Activated CD8-positive, alpha-beta memory T cell treated with anti-CD3 and anti-CD28 coated beads for 36 hours (primary cell): ENCODE measurements around the gene CTDSP2. TPM values are rescaled to one million over a fixed set of nuclear protein-coding genes. Genes with fewer than 3 reads are reported as not detected.
"Not testable (repeated sequence)": the region's sequence is repeated elsewhere in the genome, so short reads cannot be mapped to it uniquely, and the experiment has no call there.

ENCODE experiments used
- CTCF ChIA-PET: fragments of 350-600 bp; sonication (Branson Sonifier 250); formaldehyde crosslinking; loops from one replicate; lab custom pipeline; 2021; ENCODE audit warnings: antibody characterized with exemption; lab: Charles Lee
- POLR2A ChIA-PET: fragments of 350-600 bp; sonication (Branson Sonifier 250); formaldehyde crosslinking; loops from one replicate; lab custom pipeline; 2021; ENCODE audit warnings: antibody characterized with exemption; lab: Charles Lee
- total RNA-seq, 2 experiments: library from RNA; stranded (reverse); gene quantifications; one replicate each; pipeline ENCODE4 v1.2.3, GENCODE V29; 2021

The CTDSP2 gene
- total RNA-seq, 2 experiments from 2014 or later, result 66.1 to 68.7 TPM

DNA sequence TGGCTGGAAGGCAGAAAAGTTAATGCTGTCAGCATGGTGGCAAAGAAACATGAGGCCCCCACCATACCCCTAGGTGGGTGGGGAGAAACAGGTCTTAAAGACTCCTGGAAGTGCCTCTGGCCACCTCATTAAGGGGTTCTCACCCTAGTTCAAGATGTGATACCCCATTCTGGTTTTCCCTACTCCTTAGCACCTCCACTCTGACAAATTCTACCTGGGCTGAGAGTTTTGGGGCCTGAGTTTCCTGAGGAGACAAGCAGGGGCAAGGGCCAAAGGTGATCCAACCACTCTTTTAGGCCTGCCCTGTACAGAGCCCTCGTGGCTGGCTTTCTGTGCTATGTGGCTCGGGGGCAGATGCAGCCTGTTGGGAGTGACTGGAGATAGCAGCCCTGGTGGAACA is 20.1 kb downstream of the CTDSP2 start:
- ChIA-PET CTCF (no interaction called here), POLR2A (no interaction called here)

DNA sequence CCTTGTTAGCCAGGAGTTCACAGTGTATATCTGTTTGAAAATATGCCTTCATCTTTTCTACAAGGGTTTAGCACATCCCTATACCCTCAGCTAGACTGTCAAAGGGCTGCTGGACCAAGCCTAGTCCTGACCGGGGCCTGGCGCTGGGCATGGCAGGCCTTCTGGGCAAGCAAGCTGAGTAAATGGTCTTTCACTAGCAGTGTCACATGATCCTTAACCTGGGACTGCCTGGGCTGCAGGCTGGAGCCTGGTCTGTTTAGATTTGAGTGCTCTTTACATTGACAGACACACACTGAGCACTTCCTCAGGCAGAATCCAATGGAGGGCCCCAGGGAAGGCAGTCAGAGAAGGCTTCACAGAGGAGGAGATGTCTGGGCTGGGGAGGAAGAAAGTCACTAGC is 21.1 kb downstream of the CTDSP2 start:
- ChIA-PET CTCF (interaction anchor here (0.8 to 1.3 kb wide), 2 partner anchors 8 to 79 kb away, joined by 3 to 6 read pairs; no protein-coding TSS in a partner anchor), POLR2A (interaction anchor here (0.6 kb wide), 1 partner anchor 11 kb away, joined by 3 read pairs; no protein-coding TSS in a partner anchor)

DNA sequence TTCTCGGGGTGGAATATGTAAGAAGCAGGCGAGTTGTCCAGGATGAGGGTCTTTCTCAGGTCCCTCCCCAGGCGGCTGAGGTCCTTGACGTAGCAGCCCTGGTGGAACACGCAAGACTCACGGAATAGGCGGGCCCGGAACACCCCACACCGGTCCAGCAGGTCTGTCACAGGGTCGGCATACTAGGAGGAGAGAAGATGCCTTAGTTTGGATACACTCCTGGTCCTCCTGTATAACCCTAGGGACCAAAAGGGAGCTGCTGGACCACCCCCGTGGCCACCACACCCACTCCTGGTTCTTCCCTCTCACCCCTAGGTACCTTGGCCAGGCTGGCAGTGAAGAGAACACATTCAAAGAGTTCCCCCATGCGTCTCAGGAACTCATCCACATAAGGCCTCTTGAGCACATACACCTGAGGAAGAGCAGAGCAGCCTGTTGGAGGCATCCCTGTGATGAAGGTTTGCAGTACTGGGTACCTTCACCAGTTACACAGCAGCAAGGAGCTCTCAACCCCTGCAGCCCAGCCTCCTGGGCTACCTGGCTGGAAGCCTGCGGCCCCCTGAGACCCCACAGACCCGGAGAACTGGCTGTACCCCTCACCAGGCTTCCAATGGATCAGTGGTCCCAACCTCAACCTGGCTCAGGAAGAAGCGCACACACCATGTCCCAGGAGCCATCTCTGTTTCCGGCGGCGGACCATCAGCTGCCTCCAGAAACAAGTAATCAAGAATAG is 22.5 kb downstream of the CTDSP2 start:
- POLR2A ChIA-PET, result no interaction called here
- CTCF ChIA-PET, result no interaction called here

DNA sequence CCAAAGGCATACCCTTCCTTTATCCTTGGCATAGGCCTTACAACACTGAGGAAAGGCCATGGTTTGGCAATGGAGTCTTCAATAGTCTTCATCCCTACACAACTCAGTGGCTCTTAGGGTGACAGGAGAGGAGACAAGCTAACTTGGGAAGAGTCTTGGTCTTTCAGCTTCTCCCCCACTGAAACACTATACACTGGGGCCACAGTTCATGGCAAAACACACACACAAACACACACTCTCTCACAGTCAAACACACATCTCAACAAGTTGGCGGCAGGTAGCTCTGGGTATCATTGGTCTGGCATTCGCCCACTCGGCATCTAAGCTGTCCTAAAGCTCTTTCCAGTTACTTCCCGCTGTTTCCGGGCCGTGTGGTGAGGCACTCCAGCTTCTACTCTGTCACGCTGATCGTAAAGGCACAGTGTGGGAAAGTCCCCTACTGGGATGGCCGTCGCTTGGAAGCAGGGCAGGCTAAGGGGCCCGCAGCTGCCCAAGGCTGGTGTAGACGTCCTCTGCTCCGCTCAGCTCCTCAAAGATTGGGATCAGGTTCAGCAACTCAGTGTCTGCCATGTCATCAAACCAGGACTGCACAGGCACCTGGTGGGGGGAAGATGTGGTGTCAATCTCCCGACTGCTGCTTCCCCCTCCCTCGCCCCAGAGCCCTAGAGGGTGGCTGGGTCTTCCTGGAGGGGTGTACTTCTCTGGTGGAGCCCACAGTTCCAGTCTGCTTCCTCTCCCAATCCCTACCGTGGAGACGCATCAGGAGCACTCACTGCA is 23.2 kb downstream of the CTDSP2 start:
- ChIA-PET POLR2A (interaction anchor here (0.6 kb wide), 1 partner anchor 155 kb away, joined by 3 read pairs; no protein-coding TSS in a partner anchor), CTCF (no interaction called here)

- ChIA-PET CTCF (no interaction called here), POLR2A (interaction anchor here (0.6 kb wide), 1 partner anchor 155 kb away, joined by 3 read pairs; no protein-coding TSS in a partner anchor)
These were observed 24.0 kb downstream of the CTDSP2 start for GRCh38 chr12:57822392-57823130.

DNA sequence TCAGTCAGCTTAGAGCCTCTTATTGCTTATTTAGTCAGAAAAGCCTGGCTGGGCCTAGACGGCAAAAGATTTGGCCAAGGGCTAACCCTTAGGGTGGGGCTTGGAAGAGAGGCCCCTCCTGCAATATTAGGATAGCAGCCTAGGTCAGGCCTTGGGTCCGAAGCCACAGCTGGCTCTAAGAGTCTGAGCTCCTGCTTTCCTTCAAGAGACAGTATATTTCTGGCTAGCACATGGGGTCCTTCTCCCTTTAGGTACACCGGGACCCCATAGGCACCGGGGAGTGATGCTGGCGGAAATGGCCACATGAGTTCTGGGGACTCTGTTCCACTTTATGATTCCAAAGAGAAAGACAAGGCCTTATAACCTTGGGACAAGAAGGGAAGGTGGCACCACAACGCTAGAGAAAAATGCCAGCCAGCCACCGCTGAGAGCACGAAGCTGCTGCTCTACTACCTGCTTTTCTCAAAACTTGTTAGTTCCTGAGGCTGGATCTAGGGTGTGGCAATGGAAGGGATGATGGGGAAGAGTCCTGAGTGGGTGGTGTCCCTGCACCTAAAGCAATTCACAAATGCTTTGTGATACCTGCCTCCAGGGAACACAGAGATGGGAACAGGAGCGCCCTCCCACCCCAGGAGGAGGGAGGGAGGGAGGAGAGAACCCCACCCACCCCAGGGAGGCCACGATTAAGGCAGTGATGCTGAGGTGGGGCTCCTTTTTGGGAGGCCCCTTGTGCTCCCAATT is 24.9 kb downstream of the CTDSP2 start:
- ChIA-PET POLR2A (no interaction called here), CTCF (no interaction called here)

DNA sequence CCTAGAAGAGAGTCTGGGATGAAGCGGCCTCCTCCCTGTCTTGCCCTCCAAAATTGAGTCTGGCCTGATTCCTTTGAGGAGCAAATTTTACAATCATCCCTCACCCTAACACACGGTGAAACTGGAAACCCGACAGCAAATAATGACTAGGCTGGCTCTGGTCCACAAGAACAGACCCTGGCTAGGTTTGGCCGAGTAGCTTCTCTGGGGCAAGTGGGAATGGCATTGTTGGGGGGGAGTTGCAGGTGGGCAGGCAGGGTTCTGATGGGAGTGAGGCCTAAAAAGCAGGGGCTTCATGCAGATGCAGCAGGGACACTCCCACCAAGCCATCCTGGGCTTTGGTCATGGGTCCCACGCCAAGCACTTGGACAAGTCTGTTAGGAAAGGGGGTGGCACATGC is 25.5 kb downstream of the CTDSP2 start:
- POLR2A ChIA-PET, CTCF ChIA-PET: not testable (repeated sequence)

GRCh38 chr12:57820119-57820518 is 26.4 kb downstream of the CTDSP2 start:
- POLR2A ChIA-PET, result not testable (repeated sequence)
- CTCF ChIA-PET, result interaction anchor here (0.7 kb wide), 1 partner anchor 17 kb away, joined by 3 read pairs; no protein-coding TSS in a partner anchor

DNA sequence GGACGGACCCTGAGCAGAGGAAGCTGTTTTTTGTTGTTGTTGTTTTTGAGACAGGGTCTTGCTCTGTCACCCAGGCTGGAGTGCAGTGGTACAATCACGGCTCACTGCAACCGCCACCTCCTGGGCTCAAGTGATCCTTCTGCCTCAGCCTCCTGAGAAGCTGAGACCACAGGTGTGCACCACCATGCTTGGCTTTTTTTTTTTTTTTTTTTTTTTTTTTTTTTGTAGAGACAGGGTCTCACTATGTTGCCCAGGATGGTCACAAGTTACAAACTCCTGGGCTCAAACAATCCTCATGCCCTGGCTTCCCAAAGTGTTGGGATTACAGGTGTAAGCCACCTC is 28.6 kb downstream of the CTDSP2 start:
- CTCF ChIA-PET, result interaction anchor here (0.9 to 1.5 kb wide), 2 partner anchors 14 to 36 kb away, joined by 3 read pairs; no protein-coding TSS in a partner anchor
- POLR2A ChIA-PET, result not testable (repeated sequence)

GRCh38 chr12:57817261-57817989 is 29.1 kb downstream of the CTDSP2 start:
- POLR2A ChIA-PET, result interaction anchor here (0.6 kb wide), 1 partner anchor 105 kb away, joined by 4 read pairs; no protein-coding TSS in a partner anchor
- CTCF ChIA-PET, result interaction anchor here (0.7 to 1.5 kb wide), 3 partner anchors 15 to 87 kb away, joined by 3 read pairs; no protein-coding TSS in a partner anchor

GRCh38 chr12:57816855-57817151 is 29.7 kb downstream of the CTDSP2 start:
- CTCF ChIA-PET, result interaction anchor here (0.7 to 1.0 kb wide), 2 partner anchors 86 to 88 kb away, joined by 3 read pairs; no protein-coding TSS in a partner anchor
- POLR2A ChIA-PET, result no interaction called here

- POLR2A ChIA-PET, result interaction anchor here (0.7 to 1.2 kb wide), 2 partner anchors 20 to 33 kb away, joined by 3 to 6 read pairs; no protein-coding TSS in a partner anchor
These were observed 30.3 kb downstream of the CTDSP2 start for GRCh38 chr12:57816001-57816854.

DNA sequence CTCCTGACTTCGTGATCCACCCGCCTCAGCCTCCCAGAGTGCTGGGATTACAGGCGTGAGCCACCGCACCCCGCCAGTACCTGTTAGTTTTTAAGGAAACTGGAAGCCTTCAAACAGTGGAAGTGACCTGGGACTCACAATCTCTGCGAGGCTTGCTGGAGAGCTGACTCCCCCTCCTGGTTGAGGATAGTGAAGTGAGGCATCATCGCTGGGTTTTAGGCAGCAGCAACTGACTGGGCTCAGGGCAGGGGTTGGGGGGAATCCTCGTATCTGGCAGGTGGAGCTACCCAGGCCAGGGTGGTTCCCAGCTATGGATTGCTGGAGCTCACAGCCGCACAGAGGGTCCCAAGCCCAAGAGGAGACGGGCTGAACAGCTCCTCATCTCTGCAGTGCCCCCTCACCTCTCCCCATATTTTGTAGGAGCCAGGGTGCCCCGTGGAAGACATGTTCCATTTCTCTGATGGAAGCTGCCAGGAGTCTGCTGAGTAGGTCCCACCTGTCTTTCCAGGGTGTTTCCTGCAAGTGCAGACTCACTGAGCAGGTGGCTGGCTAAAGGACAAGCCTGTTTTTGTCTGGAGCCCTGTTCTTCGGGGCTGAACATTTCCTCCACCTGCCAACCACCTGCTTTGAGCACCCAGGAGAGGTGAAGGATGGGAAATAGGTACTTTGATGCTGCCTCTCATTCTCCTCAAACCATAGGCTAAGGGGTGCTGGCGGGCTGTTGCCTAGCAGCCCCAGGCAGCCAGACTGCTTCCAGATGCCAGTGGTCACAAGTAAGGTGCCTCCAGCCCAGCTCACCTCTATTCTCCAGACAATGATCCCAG is 31.1 kb downstream of the CTDSP2 start:
- ChIA-PET CTCF (interaction anchor here (1.4 kb wide), 1 partner anchor 90 kb away, joined by 4 read pairs; no protein-coding TSS in a partner anchor), POLR2A (interaction anchor here (1.2 kb wide), 1 partner anchor 33 kb away, joined by 3 read pairs; no protein-coding TSS in a partner anchor)

More at GRCh38 chr12:57816001-57816854, 30.3 kb downstream of the CTDSP2 start:
- CTCF ChIA-PET, result interaction anchor here (1.0 to 1.4 kb wide), 2 partner anchors 89 kb away, joined by 3 to 4 read pairs; no protein-coding TSS in a partner anchor

DNA sequence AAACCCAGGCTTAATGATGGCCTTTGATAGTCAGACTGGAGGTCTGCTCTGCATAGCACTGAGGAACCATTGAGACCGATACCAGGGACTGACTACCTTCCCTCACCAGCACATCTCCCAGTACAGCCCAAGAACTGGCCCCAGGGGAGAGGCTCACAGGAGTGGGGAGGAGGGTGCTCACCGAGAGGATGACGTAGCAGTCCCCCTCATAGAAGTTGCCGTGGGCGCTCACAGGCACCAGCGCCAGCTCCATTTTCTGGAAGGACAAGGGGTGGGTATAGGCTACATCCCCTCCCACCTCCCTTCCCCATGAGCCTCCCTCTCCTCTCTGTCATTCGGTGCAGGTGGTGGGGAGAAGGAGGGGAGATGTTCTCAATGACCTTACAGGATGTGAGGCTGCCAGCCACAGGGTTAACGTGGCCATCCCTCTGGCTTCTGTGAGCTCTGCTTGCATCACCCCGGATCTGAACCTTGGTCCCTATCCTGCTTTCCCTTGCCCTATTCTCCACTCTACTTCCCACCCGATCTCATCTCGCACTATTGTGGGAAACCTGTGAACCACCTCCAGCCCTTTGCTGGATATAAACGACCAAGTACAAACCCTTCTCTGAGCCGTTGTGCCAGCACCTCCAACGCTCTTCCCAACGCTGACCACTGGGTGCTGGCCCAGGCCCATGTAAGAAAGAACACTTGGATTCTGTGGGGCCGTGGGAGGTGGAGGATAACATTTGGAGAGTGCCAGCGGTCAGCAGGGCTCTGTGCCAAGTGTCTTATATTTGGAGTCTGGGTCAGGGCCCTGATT is 32.4 kb downstream of the CTDSP2 start:
- CTCF ChIA-PET, result interaction anchor here (0.6 to 1.1 kb wide), 2 partner anchors 25 to 59 kb away, joined by 3 read pairs; no protein-coding TSS in a partner anchor
- POLR2A ChIA-PET, result no interaction called here
